ENCODE measurements around the gene FGR. TPM values are rescaled to one million over a fixed set of nuclear protein-coding genes. Genes with fewer than 3 reads are reported as not detected.

Gene FGR
- total RNA-seq, 1 experiment from 2014 or later: not detected

- Histone ChIP-seq H3K4me3 (replicated peaks in 1 of 2; ENCODE audit: low read depth in 1 of 2, low read length in 2 of 2) (no peak overlapping the region), H2AFZ (ENCODE audit: low read depth, low read length, poor library complexity, severe bottlenecking) (no peak overlapping the region), H3K9me2 (ENCODE audit: insufficient read depth) (no peaks in the 10 kb centered on the region), H4K20me1 (ENCODE audit: insufficient read depth) (no peaks in the 10 kb centered on the region), H3K9me3 (ENCODE audit: control insufficient read depth in 1 of 2, insufficient read depth in 1 of 2, low read depth in 1 of 2, low read length in 2 of 2) (no peaks in the 10 kb centered on the region), H3K36me3 (ENCODE audit: control insufficient read depth in 1 of 2, insufficient read depth in 2 of 2, low read length in 2 of 2) (no peaks in the 10 kb centered on the region), H3K4me2 (ENCODE audit: low read length) (no peak overlapping the region), H3K27ac (ENCODE audit: low read depth, low read length) (no peak overlapping the region), H3K4me1 (ENCODE audit: control insufficient read depth in 1 of 2, insufficient read depth in 2 of 2, low read length in 2 of 2) (no peaks in the 10 kb centered on the region), H3K9ac (ENCODE audit: low read length) (no peak overlapping the region), H3K27me3 (ENCODE audit: insufficient read depth, low read length) (no peaks in the 10 kb centered on the region), H3K79me2 (ENCODE audit: insufficient read depth, low read length) (no peaks in the 10 kb centered on the region)
- ATAC-seq: no peak
- POLR2A ChIA-PET: no interaction called here
- BruUV-seq (replicated peaks): no TSS peak
- TF ChIP-seq ELF1 (IDR thresholded peaks at IDR 0.05; ENCODE audit: borderline replicate concordance, low read depth) (no peak), REST (IDR thresholded peaks at IDR 0.05; ENCODE audit: low read depth) (no peak), JUND (IDR thresholded peaks at IDR 0.05) (no peak), EZH2phosphoT487 (IDR thresholded peaks at IDR 0.05; ENCODE audit: borderline replicate concordance) (no peak), POLR2A (IDR thresholded peaks at IDR 0.05; ENCODE audit: borderline replicate concordance, extremely low read depth, insufficient read depth, insufficient read length) (no peak), ZNF274 (IDR thresholded peaks at IDR 0.05; ENCODE audit: low read depth, low read length) (no peak), ZBTB33 (IDR thresholded peaks at IDR 0.05; ENCODE audit: extremely low read depth, insufficient replicate concordance, low read length) (no peak), ZFX (IDR thresholded peaks at IDR 0.05) (no peak), YY1 (IDR thresholded peaks at IDR 0.05; ENCODE audit: extremely low read depth, insufficient replicate concordance, low read depth, low read length) (no peak), RAD21 (IDR thresholded peaks at IDR 0.05; ENCODE audit: low read depth) (no peak), SP1 (IDR thresholded peaks at IDR 0.05; ENCODE audit: low read depth) (no peak), CBX3 (IDR thresholded peaks at IDR 0.05; ENCODE audit: low read depth) (no peak), TCF7L2 (IDR thresholded peaks at IDR 0.05; ENCODE audit: borderline replicate concordance, extremely low read depth, insufficient read depth, insufficient read length) (no peak), POLR2AphosphoS5 (IDR thresholded peaks at IDR 0.05; ENCODE audit: low read depth, low read length) (no peak)
- TF ChIP-seq, protein P1, sequence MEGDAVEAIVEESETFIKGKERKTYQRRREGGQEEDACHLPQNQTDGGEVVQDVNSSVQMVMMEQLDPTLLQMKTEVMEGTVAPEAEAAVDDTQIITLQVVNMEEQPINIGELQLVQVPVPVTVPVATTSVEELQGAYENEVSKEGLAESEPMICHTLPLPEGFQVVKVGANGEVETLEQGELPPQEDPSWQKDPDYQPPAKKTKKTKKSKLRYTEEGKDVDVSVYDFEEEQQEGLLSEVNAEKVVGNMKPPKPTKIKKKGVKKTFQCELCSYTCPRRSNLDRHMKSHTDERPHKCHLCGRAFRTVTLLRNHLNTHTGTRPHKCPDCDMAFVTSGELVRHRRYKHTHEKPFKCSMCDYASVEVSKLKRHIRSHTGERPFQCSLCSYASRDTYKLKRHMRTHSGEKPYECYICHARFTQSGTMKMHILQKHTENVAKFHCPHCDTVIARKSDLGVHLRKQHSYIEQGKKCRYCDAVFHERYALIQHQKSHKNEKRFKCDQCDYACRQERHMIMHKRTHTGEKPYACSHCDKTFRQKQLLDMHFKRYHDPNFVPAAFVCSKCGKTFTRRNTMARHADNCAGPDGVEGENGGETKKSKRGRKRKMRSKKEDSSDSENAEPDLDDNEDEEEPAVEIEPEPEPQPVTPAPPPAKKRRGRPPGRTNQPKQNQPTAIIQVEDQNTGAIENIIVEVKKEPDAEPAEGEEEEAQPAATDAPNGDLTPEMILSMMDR (IDR thresholded peaks at IDR 0.05 in 2 of 3, conservative IDR thresholded peaks at IDR 0.05 in 1 of 3; ENCODE audit: borderline replicate concordance in 1 of 3, insufficient read depth in 1 of 3, low read depth in 2 of 3, low read length in 2 of 3): no peak
- TF ChIP-seq, protein P2, sequence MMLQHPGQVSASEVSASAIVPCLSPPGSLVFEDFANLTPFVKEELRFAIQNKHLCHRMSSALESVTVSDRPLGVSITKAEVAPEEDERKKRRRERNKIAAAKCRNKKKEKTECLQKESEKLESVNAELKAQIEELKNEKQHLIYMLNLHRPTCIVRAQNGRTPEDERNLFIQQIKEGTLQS (IDR thresholded peaks at IDR 0.05): no peak
- intact Hi-C loops (cut with micrococcal nuclease): no loop called here
- CTCF ChIA-PET: no interaction called here
- DNase-seq (ENCODE audit: low read depth, low spot score): no peak
- RAD21 ChIA-PET (ENCODE audit: low non-redundant PET in 1 of 2, low total read pairs in 2 of 2, uncharacterized antibody in 2 of 2, unreplicated experiment in 2 of 2): no interaction called here
Observed at GRCh38 chr1:27627061-27627460, 7.9 kb downstream of the FGR start.
